Lung (tissue), 12 donors: ENCODE measurements around the gene OVOL3. TPM values are rescaled to one million over a fixed set of nuclear protein-coding genes. Genes with fewer than 3 reads are reported as not detected.

Source experiments
- ATAC-seq: fragments of 200-7000 bp; cut with Tn5 transposase; one replicate; pipeline ENCODE4 v1.9.1; 2020; ENCODE audit warnings: moderate number of reproducible peaks; ENCODE audit not compliant: insufficient read depth, low FRiP score
- DNase-seq, 3 donors: peaks; one replicate each; pipeline ENCODE4 v3.0.0-alpha.2; 2013 to 2017
- H3K27ac ChIP-seq, 2 donors: one replicate each; pipeline ENCODE4 v1.5.1; 2013; ENCODE audit warnings: mild to moderate bottlenecking in 2 of 2, moderate library complexity in 2 of 2, control low read depth in 1 of 2, inconsistent platforms in 1 of 2, low read depth in 1 of 2, low read length in 1 of 2
- H3K27me3 ChIP-seq, 3 donors: one replicate each; pipeline ENCODE4 v1.5.1; 2013; ENCODE audit warnings: low read length in 2 of 3; ENCODE audit not compliant: control insufficient read depth in 3 of 3, insufficient read depth in 3 of 3
- H3K36me3 ChIP-seq, 4 donors: one replicate each; pipeline ENCODE4 v1.5.1; 2013; ENCODE audit warnings: low read length in 4 of 4, mild to moderate bottlenecking in 1 of 4, moderate library complexity in 1 of 4; ENCODE audit not compliant: control insufficient read depth in 4 of 4, insufficient read depth in 4 of 4
- H3K4me1 ChIP-seq, 5 donors: one replicate each; pipeline ENCODE4 v1.5.1; 2013; ENCODE audit warnings: low read length in 5 of 5, mild to moderate bottlenecking in 2 of 5, moderate library complexity in 1 of 5; ENCODE audit not compliant: control insufficient read depth in 5 of 5, insufficient read depth in 5 of 5
- H3K4me3 ChIP-seq: one replicate; pipeline ENCODE4 v1.5.1; 2013; ENCODE audit warnings: mild to moderate bottlenecking, control low read depth, moderate library complexity
- H3K9ac ChIP-seq, 2 donors: one replicate each; pipeline ENCODE4 v1.5.1; 2013; ENCODE audit warnings: low read length in 2 of 2, control low read depth in 1 of 2; ENCODE audit not compliant: insufficient read depth in 1 of 2
- H3K9me3 ChIP-seq, 4 donors: one replicate each; pipeline ENCODE4 v1.5.1; 2013; ENCODE audit warnings: low read length in 3 of 4, mild to moderate bottlenecking in 1 of 4, moderate library complexity in 1 of 4; ENCODE audit not compliant: control insufficient read depth in 4 of 4, insufficient read depth in 3 of 4
- whole genome bisulfite sequencing, 2 donors: extraction: QIAGEN DNeasy Blood & Tissue Kit; methylation state at CpG; one replicate each; pipeline ENCODE4 v1.1.7; 2013; 5-methylcytosine and 5-hydroxymethylcytosine counted together
- polyA plus RNA-seq, 2 donors: library from polyadenylated mRNA; stranded (reverse); fragments of 200-250 nt; gene quantifications; one replicate each; pipeline ENCODE4 v1.2.1, GENCODE V29; 2013
- total RNA-seq, 2 donors: library from RNA; depleted of rRNA in 1 of 2; stranded (reverse); fragments of >200 nt in 1 of 2; gene quantifications; one replicate each; pipeline ENCODE4 v1.2.1, GENCODE V29; 2014 to 2021
- TF ChIP-seq, protein P1 (sequence below): IDR thresholded peaks from 2 replicates; pipeline ENCODE4 v1.5.1; 2012; ENCODE audit warnings: mild to moderate bottlenecking; ENCODE audit errors: control extremely low read depth, extremely low read depth
- donor health status: control.
- donor health status: control.
- donor health status: Bipolar disorder and iron deficiency.
- donor health status: healthy.
- donor health status: DM: yes; HTN: yes; CAD: no.

Gene OVOL3
- total and polyA plus RNA-seq, 4 donors: not detected

DNA sequence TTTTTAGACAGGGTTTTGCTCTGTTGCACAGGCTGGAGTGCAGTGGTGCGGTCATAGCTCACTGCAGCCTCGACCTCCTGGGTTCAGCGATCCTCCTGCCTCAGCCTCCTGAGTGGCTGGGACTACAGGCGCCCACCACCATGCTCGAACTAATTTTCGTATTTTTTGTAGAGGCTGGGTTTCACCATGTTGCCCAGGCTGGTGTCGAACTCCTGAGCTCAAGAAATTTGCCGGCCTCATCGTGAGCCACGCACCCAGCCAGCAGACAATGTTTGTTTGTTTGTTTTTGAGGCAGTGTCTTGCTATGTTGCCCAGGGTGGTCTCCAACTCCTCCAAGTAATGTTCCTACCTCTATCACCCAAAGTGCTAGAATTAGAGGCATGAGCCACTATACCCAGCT, 42.2 kb downstream of the OVOL3 start:
- Histone ChIP-seq H3K9ac (peak overlapping the region in 1 of 2 donors; percentile 92), H3K4me3 (no peak overlapping the region)
- no peak for ATAC-seq

DNA sequence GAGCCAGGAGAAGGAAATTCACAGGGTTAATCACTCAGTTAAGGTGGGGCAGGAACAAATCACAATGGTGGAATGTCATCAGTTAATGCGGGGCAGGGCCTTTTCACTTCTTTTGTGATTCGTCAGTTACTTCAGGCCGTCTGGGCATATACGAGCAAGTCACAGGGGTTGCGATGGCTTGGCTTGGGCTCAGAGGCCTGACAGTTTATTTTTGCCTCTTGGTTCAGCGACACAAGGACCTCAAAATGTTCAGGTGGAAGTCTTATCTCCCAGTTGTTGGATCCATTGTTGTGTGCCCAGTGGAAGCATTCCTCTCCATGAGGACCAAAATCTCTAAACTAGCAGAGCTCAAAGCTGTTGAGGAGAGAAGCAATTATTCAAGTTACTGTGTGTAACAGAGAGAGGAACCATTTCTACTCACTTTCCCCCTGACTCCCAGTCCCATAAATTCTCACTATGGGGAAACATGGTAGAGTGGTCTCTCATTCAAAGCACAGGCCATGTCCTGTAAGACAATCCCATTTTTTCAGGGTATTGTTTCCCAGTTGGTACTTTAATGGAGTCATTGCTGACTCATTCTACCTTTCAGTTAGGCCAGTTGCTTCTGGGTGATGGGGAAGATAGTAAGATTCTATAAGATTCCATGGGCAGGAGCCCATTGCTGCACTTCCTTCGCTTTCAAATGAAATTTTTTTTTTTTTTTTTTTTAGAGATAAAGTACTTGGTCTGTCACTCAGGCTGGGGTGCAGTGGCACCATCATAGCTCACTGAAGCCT, 50.1 kb downstream of the OVOL3 start:
- no peak overlapping the region for H3K9ac ChIP-seq
- ATAC-seq (no peak), DNase-seq (no peak)
- peak overlapping the region in 1 of 2 donors; percentile 64 for H3K27ac ChIP-seq
- no peaks in the 10 kb centered on the region for H3K27me3 ChIP-seq
- no peak overlapping the region for H3K4me3 ChIP-seq
- WGBS, 2 donors: 84% methylated on average over 7 of the region's 7 CpGs
- peaks cover 0 to 4% (median 4%) of the 10 kb centered on the region in 4 donors for H3K36me3 ChIP-seq
- H3K9me3 ChIP-seq: no peaks in the 10 kb centered on the region
- TF ChIP-seq, protein P1, sequence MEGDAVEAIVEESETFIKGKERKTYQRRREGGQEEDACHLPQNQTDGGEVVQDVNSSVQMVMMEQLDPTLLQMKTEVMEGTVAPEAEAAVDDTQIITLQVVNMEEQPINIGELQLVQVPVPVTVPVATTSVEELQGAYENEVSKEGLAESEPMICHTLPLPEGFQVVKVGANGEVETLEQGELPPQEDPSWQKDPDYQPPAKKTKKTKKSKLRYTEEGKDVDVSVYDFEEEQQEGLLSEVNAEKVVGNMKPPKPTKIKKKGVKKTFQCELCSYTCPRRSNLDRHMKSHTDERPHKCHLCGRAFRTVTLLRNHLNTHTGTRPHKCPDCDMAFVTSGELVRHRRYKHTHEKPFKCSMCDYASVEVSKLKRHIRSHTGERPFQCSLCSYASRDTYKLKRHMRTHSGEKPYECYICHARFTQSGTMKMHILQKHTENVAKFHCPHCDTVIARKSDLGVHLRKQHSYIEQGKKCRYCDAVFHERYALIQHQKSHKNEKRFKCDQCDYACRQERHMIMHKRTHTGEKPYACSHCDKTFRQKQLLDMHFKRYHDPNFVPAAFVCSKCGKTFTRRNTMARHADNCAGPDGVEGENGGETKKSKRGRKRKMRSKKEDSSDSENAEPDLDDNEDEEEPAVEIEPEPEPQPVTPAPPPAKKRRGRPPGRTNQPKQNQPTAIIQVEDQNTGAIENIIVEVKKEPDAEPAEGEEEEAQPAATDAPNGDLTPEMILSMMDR: no peak
- peaks cover 0 to 5% (median 0%) of the 10 kb centered on the region in 5 donors for H3K4me1 ChIP-seq

More for the DNA sequence above, 42.2 kb downstream of the OVOL3 start:
- Histone ChIP-seq H3K36me3 (peaks cover 0 to 31% (median 14%) of the 10 kb centered on the region in 4 donors), H3K9me3 (no peaks in the 10 kb centered on the region), H3K27me3 (no peaks in the 10 kb centered on the region), H3K4me1 (peaks cover 0 to 15% (median 9%) of the 10 kb centered on the region in 5 donors), H3K27ac (peak overlapping the region; percentile 84 to 99)
- 93 to 96% methylated on average over 10 of the region's 10 CpGs for WGBS, 2 donors
- TF ChIP-seq, protein P1: no peak
- DNase-seq: no peak

Other genes starting within 250 kb of the OVOL3 start
- gene APLP1, start 242.6 kb upstream of the OVOL3 start, total RNA-seq: 1 to 10 TPM; 1.7 to 2.3 TPM
- gene APLP1, start 242.6 kb upstream of the OVOL3 start, polyA plus RNA-seq: 1 to 10 TPM in 1 of 2 donors, under 1 TPM in 1; 0.94 to 6.5 TPM
- gene NFKBID, start 210.6 kb upstream of the OVOL3 start, total RNA-seq: 10 to 100 TPM; 12.6 to 25.3 TPM
- 10 to 100 TPM; 14.7 to 18.1 TPM for gene NFKBID, start 210.6 kb upstream of the OVOL3 start, polyA plus RNA-seq
- gene HCST, start 208.6 kb upstream of the OVOL3 start, total RNA-seq: 10 to 100 TPM in 1 of 2 donors, 1 to 10 TPM in 1; 5.4 to 33.2 TPM
- 100 to 1,000 TPM in 1 of 2 donors, 10 to 100 TPM in 1; 89.1 to 118 TPM for gene HCST, start 208.6 kb upstream of the OVOL3 start, polyA plus RNA-seq
- 100 to 1,000 TPM in 1 of 2 donors, 10 to 100 TPM in 1; 17.0 to 282 TPM for gene TYROBP, start 202.8 kb upstream of the OVOL3 start, total RNA-seq
- gene TYROBP, start 202.8 kb upstream of the OVOL3 start, polyA plus RNA-seq: 1,000 to 10,000 TPM in 1 of 2 donors, 100 to 1,000 TPM in 1; 552 to 1,276 TPM
- gene LRFN3, start 174.8 kb upstream of the OVOL3 start, total RNA-seq: 10 to 100 TPM in 1 of 2 donors, 1 to 10 TPM in 1; 3.6 to 14.0 TPM
- gene LRFN3, start 174.8 kb upstream of the OVOL3 start, polyA plus RNA-seq: 1 to 10 TPM; 6.2 to 8.9 TPM
- 10 to 100 TPM; 11.4 to 19.7 TPM for gene SDHAF1, start 116.0 kb upstream of the OVOL3 start, total RNA-seq
- gene SDHAF1, start 116.0 kb upstream of the OVOL3 start, polyA plus RNA-seq: 10 to 100 TPM; 18.6 to 25.8 TPM
- 10 to 100 TPM in 1 of 2 donors, 1 to 10 TPM in 1; 8.0 to 13.6 TPM for gene SYNE4, start 102.3 kb upstream of the OVOL3 start, total RNA-seq
- gene SYNE4, start 102.3 kb upstream of the OVOL3 start, polyA plus RNA-seq: 10 to 100 TPM in 1 of 2 donors, 1 to 10 TPM in 1; 9.5 to 19.2 TPM
- gene ALKBH6, start 96.9 kb upstream of the OVOL3 start, total RNA-seq: 10 to 100 TPM; 13.3 to 24.5 TPM
- 10 to 100 TPM; 23.1 to 30.1 TPM for gene ALKBH6, start 96.9 kb upstream of the OVOL3 start, polyA plus RNA-seq
- 10 to 100 TPM in 1 of 2 donors, 1 to 10 TPM in 1; 8.1 to 17.6 TPM for gene CLIP3, start 78.3 kb upstream of the OVOL3 start, total RNA-seq
- 1 to 10 TPM; 1.6 to 2.5 TPM for gene CLIP3, start 78.3 kb upstream of the OVOL3 start, polyA plus RNA-seq
- 1 to 10 TPM; 4.1 to 5.5 TPM for gene THAP8, start 56.9 kb upstream of the OVOL3 start, total RNA-seq
- gene THAP8, start 56.9 kb upstream of the OVOL3 start, polyA plus RNA-seq: 1 to 10 TPM; 5.6 to 6.4 TPM
- 1 to 10 TPM; 2.1 to 2.2 TPM for gene WDR62, start 56.2 kb upstream of the OVOL3 start, total RNA-seq
- 1 to 10 TPM in 1 of 2 donors, under 1 TPM in 1; 0.86 to 1.3 TPM for gene WDR62, start 56.2 kb upstream of the OVOL3 start, polyA plus RNA-seq
- 100 to 1,000 TPM in 1 of 2 donors, 10 to 100 TPM in 1; 83.1 to 101 TPM for gene POLR2I, start 3.7 kb downstream of the OVOL3 start, total RNA-seq
- gene POLR2I, start 3.7 kb downstream of the OVOL3 start, polyA plus RNA-seq: 10 to 100 TPM; 65.1 to 96.6 TPM
- 100 to 1,000 TPM in 1 of 2 donors, 10 to 100 TPM in 1; 63.1 to 169 TPM for gene TBCB, start 4.3 kb downstream of the OVOL3 start, total RNA-seq
- 100 to 1,000 TPM; 132 to 213 TPM for gene TBCB, start 4.3 kb downstream of the OVOL3 start, polyA plus RNA-seq
- 100 to 1,000 TPM; 201 to 743 TPM for gene CAPNS1, start 28.9 kb downstream of the OVOL3 start, total RNA-seq
- 100 to 1,000 TPM; 654 to 689 TPM for gene CAPNS1, start 28.9 kb downstream of the OVOL3 start, polyA plus RNA-seq
- gene COX7A1, start 41.3 kb downstream of the OVOL3 start, total RNA-seq: 10 to 100 TPM; 13.0 to 53.1 TPM
- 10 to 100 TPM; 24.9 to 47.1 TPM for gene COX7A1, start 41.3 kb downstream of the OVOL3 start, polyA plus RNA-seq
- 1 to 10 TPM; 3.0 to 8.4 TPM for gene ZNF565, start 103.5 kb downstream of the OVOL3 start, total RNA-seq
- 1 to 10 TPM; 2.5 to 2.7 TPM for gene ZNF565, start 103.5 kb downstream of the OVOL3 start, polyA plus RNA-seq
- gene ZNF146, start 104.0 kb downstream of the OVOL3 start, total RNA-seq: 100 to 1,000 TPM in 1 of 2 donors, 10 to 100 TPM in 1; 38.5 to 101 TPM
- 10 to 100 TPM; 13.6 to 33.1 TPM for gene ZNF146, start 104.0 kb downstream of the OVOL3 start, polyA plus RNA-seq